K562 (cell line): ENCODE measurements around the gene ADGRL3. TPM values are rescaled to one million over a fixed set of nuclear protein-coding genes. Genes with fewer than 3 reads are reported as not detected.

Source experiments
- ASH1L ChIP-seq: fragments of 450-650 bp; IDR thresholded peaks from 2 replicates; pipeline ENCODE4 v1.6.1; 2018; ENCODE audit warnings: borderline replicate concordance, mild to moderate bottlenecking, low read depth; ENCODE audit not compliant: partially characterized antibody
- ETV6 ChIP-seq, 3 experiments: fragments of 150-350 bp in 1 of 3; sonication (generic) in 1 of 3; formaldehyde crosslinking in 1 of 3; IDR thresholded peaks; 2 replicates each; pipeline versions ENCODE4 v1.6.1 to v1.8.0; 2014 to 2022; ENCODE audit warnings: borderline replicate concordance in 2 of 3, low read depth in 2 of 3, antibody characterized with exemption in 1 of 3, low read length in 1 of 3, mild to moderate bottlenecking in 1 of 3, missing genetic modification reagents in 1 of 3
- KLF16 ChIP-seq: IDR thresholded peaks from 2 replicates; pipeline ENCODE4 v1.6.1; 2016; ENCODE audit warnings: antibody characterized with exemption
- NR2F6 ChIP-seq: fragments of 450-650 bp; formaldehyde crosslinking; IDR thresholded peaks from 2 replicates; pipeline ENCODE4 v1.4.0; 2020; ENCODE audit warnings: mild to moderate bottlenecking
- NR3C1 ChIP-seq: sonication (generic); formaldehyde crosslinking; IDR thresholded peaks from 2 replicates; pipeline ENCODE4 v1.8.1; 2022; ENCODE audit warnings: missing genetic modification reagents
- POLR2B ChIP-seq: fragments of 450-650 bp; IDR thresholded peaks from 2 replicates; pipeline ENCODE4 v1.6.1; 2018; ENCODE audit warnings: low read depth; ENCODE audit not compliant: partially characterized antibody
- ZNF165 ChIP-seq: fragments of 250-450 bp; sonication (Bioruptor Pico); IDR thresholded peaks from 2 replicates; pipeline ENCODE4 v1.4.0; 2020; ENCODE audit warnings: borderline replicate concordance
- ZNF212 ChIP-seq: fragments of 450-650 bp; formaldehyde crosslinking; IDR thresholded peaks from 2 replicates; pipeline ENCODE4 v1.4.0; 2020; ENCODE audit warnings: mild to moderate bottlenecking
- ZNF224 ChIP-seq: sonication (generic); formaldehyde crosslinking; IDR thresholded peaks from 2 replicates; pipeline ENCODE4 v1.8.0; 2022; ENCODE audit warnings: mild to moderate bottlenecking, missing genetic modification reagents
- polyA plus RNA-seq, 8 experiments: library from polyadenylated mRNA; depleted of rRNA in 4 of 8; stranded (reverse) in 5 of 8; unstranded in 3 of 8; fragments of >200 nt; fragmentation: Nextera tagmentation in 2 of 8; fragmentation: Illumina TruSeq in 1 of 8; extraction: Ambion mirVana in 2 of 8; extraction: Trizol in 1 of 8; gene quantifications; 2 replicates each; pipeline versions ENCODE4 v1.2.1 to v1.2.3, GENCODE V29; 2011 to 2014; ENCODE audit warnings: inconsistent platforms in 1 of 8, missing spikeins in 1 of 8
- total RNA-seq, 7 experiments: library from RNA; depleted of rRNA in 6 of 7; stranded (reverse); fragments of >200 nt in 6 of 7; fragmentation: Illumina TruSeq in 2 of 7; extraction: Trizol in 2 of 7; gene quantifications; 2 replicates each; pipeline versions ENCODE4 v1.2.1 to v1.2.3, GENCODE V29; 2011 to 2021; ENCODE audit warnings: low replicate concordance in 1 of 7
- TF ChIP-seq, protein P1 (sequence below): fragments of 200-600 bp; sonication (generic); IDR thresholded peaks from one replicate; pipeline ENCODE4 v1.6.1; 2012; ENCODE audit warnings: mild to moderate bottlenecking, low read depth, low read length, inconsistent platforms

ADGRL3 gene
- total and polyA plus RNA-seq, 9 of the 15 experiments (the other 6 are each of a cell fraction or from before 2014, with no cell fraction given), result 0.03 to 0.14 (median 0.04) TPM; not detected in 2

DNA sequence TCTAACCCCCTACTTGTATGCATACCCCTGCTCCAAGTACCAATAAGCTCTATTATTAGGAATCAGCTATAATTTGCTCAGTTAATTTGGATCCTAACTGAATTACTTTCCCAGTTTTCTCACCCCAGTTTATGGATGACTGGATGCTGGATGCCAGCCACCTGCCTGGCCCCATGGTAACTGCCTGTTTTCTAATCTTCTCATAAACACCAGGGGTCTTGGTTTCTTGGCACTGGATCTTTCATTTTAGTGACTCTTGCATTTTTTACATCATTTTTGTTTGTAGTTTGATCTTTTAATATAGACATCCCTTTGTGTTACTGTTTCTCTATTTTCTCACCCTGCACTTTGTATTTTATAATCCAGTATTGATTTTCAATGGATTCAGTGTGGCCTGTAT is 246.8 kb downstream of the ADGRL3 start (continued):
- TF ChIP-seq ASH1L, result no peak
- TF ChIP-seq NR2F6 (CRISPR knock-in tag), result no peak
- TF ChIP-seq ETV6 (IDR thresholded peaks at IDR 0.05; ENCODE audit: borderline replicate concordance in 1 of 2, low read depth in 2 of 2, low read length in 1 of 2), result no peak
- no peak for TF ChIP-seq ETV6 (CRISPR knock-in tag; IDR thresholded peaks at IDR 0.05; ENCODE audit: borderline replicate concordance)
- TF ChIP-seq ZNF165 (CRISPR knock-in tag), result no peak
- TF ChIP-seq KLF16, result no peak
- TF ChIP-seq, protein P1, sequence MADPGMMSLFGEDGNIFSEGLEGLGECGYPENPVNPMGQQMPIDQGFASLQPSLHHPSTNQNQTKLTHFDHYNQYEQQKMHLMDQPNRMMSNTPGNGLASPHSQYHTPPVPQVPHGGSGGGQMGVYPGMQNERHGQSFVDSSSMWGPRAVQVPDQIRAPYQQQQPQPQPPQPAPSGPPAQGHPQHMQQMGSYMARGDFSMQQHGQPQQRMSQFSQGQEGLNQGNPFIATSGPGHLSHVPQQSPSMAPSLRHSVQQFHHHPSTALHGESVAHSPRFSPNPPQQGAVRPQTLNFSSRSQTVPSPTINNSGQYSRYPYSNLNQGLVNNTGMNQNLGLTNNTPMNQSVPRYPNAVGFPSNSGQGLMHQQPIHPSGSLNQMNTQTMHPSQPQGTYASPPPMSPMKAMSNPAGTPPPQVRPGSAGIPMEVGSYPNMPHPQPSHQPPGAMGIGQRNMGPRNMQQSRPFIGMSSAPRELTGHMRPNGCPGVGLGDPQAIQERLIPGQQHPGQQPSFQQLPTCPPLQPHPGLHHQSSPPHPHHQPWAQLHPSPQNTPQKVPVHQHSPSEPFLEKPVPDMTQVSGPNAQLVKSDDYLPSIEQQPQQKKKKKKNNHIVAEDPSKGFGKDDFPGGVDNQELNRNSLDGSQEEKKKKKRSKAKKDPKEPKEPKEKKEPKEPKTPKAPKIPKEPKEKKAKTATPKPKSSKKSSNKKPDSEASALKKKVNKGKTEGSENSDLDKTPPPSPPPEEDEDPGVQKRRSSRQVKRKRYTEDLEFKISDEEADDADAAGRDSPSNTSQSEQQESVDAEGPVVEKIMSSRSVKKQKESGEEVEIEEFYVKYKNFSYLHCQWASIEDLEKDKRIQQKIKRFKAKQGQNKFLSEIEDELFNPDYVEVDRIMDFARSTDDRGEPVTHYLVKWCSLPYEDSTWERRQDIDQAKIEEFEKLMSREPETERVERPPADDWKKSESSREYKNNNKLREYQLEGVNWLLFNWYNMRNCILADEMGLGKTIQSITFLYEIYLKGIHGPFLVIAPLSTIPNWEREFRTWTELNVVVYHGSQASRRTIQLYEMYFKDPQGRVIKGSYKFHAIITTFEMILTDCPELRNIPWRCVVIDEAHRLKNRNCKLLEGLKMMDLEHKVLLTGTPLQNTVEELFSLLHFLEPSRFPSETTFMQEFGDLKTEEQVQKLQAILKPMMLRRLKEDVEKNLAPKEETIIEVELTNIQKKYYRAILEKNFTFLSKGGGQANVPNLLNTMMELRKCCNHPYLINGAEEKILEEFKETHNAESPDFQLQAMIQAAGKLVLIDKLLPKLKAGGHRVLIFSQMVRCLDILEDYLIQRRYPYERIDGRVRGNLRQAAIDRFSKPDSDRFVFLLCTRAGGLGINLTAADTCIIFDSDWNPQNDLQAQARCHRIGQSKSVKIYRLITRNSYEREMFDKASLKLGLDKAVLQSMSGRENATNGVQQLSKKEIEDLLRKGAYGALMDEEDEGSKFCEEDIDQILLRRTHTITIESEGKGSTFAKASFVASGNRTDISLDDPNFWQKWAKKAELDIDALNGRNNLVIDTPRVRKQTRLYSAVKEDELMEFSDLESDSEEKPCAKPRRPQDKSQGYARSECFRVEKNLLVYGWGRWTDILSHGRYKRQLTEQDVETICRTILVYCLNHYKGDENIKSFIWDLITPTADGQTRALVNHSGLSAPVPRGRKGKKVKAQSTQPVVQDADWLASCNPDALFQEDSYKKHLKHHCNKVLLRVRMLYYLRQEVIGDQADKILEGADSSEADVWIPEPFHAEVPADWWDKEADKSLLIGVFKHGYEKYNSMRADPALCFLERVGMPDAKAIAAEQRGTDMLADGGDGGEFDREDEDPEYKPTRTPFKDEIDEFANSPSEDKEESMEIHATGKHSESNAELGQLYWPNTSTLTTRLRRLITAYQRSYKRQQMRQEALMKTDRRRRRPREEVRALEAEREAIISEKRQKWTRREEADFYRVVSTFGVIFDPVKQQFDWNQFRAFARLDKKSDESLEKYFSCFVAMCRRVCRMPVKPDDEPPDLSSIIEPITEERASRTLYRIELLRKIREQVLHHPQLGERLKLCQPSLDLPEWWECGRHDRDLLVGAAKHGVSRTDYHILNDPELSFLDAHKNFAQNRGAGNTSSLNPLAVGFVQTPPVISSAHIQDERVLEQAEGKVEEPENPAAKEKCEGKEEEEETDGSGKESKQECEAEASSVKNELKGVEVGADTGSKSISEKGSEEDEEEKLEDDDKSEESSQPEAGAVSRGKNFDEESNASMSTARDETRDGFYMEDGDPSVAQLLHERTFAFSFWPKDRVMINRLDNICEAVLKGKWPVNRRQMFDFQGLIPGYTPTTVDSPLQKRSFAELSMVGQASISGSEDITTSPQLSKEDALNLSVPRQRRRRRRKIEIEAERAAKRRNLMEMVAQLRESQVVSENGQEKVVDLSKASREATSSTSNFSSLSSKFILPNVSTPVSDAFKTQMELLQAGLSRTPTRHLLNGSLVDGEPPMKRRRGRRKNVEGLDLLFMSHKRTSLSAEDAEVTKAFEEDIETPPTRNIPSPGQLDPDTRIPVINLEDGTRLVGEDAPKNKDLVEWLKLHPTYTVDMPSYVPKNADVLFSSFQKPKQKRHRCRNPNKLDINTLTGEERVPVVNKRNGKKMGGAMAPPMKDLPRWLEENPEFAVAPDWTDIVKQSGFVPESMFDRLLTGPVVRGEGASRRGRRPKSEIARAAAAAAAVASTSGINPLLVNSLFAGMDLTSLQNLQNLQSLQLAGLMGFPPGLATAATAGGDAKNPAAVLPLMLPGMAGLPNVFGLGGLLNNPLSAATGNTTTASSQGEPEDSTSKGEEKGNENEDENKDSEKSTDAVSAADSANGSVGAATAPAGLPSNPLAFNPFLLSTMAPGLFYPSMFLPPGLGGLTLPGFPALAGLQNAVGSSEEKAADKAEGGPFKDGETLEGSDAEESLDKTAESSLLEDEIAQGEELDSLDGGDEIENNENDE, result no peak
- TF ChIP-seq ZNF224 (CRISPR knock-in tag), result no peak
- TF ChIP-seq ZNF212 (CRISPR knock-in tag), result no peak
- no peak for TF ChIP-seq NR3C1
- no peak for TF ChIP-seq POLR2B
